OCI-LY1 (cell line): ENCODE results near the gene AOAH.

Source experiments
- H2AFZ ChIP-seq: fragments of 200-600 bp; sonication (generic), shearing (Covaris generic); 2 replicates; pipeline ENCODE4 v1.6.0; 2014; ENCODE audit warnings: antibody characterized with exemption, mild to moderate bottlenecking, low read length
- H3F3A ChIP-seq: fragments of 200-600 bp; sonication (generic), shearing (Covaris generic); 2 replicates; pipeline ENCODE4 v1.6.0; 2014; ENCODE audit warnings: mild to moderate bottlenecking, antibody characterized with exemption, low read length, moderate library complexity; ENCODE audit not compliant: insufficient read depth
- H3K27ac ChIP-seq: fragments of 200-600 bp; sonication (generic); 2 replicates; pipeline ENCODE4 v1.5.1; 2014; ENCODE audit warnings: low read length, mixed run types, mild to moderate bottlenecking, low read depth; ENCODE audit not compliant: poor library complexity, severe bottlenecking
- H3K27me3 ChIP-seq: fragments of 200-600 bp; sonication (generic); 2 replicates; pipeline ENCODE4 v1.6.0; 2014; ENCODE audit warnings: antibody characterized with exemption, mild to moderate bottlenecking, low read length, moderate library complexity; ENCODE audit not compliant: insufficient read depth
- H3K36me3 ChIP-seq: fragments of 200-600 bp; sonication (generic); 2 replicates; pipeline ENCODE4 v1.6.1; 2014; ENCODE audit warnings: mild to moderate bottlenecking, antibody characterized with exemption, low read length, moderate library complexity, mixed read lengths; ENCODE audit not compliant: insufficient read depth
- H3K4me1 ChIP-seq: fragments of 200-600 bp; sonication (generic); 2 replicates; pipeline ENCODE4 v1.5.1; 2014; ENCODE audit warnings: mild to moderate bottlenecking, low read length, moderate library complexity; ENCODE audit not compliant: insufficient read depth, severe bottlenecking
- H3K4me2 ChIP-seq: fragments of 200-600 bp; sonication (generic), shearing (Covaris generic); 2 replicates; pipeline ENCODE4 v1.6.1; 2014; ENCODE audit warnings: low read length
- H3K4me3 ChIP-seq: fragments of 200-600 bp; sonication (generic); 2 replicates; pipeline ENCODE4 v1.5.1; 2014; ENCODE audit warnings: low read length, low read depth, mild to moderate bottlenecking, mixed read lengths; ENCODE audit not compliant: poor library complexity, severe bottlenecking
- H3K79me2 ChIP-seq: fragments of 200-600 bp; shearing (Covaris generic); 2 replicates; pipeline ENCODE4 v1.6.1; 2016; ENCODE audit warnings: mixed run types, low read length, mixed read lengths; ENCODE audit not compliant: insufficient read depth
- H3K9ac ChIP-seq: fragments of 200-600 bp; sonication (generic), shearing (Covaris generic); 2 replicates; pipeline ENCODE4 v1.6.1; 2014; ENCODE audit warnings: mild to moderate bottlenecking, low read length, mixed read lengths
- H3K9me2 ChIP-seq: fragments of 200-600 bp; sonication (generic), shearing (Covaris generic); 2 replicates; pipeline ENCODE4 v1.6.1; 2014; ENCODE audit warnings: low read depth, mild to moderate bottlenecking, low read length, mixed read lengths
- H3K9me3 ChIP-seq: fragments of 200-600 bp; shearing (Covaris generic); 2 replicates; pipeline ENCODE4 v1.6.1; 2014; ENCODE audit warnings: low read length, mixed read lengths
- H4K20me1 ChIP-seq: fragments of 200-600 bp; sonication (generic), shearing (Covaris generic); 2 replicates; pipeline ENCODE4 v1.6.0; 2016; ENCODE audit warnings: mild to moderate bottlenecking, low read length; ENCODE audit not compliant: insufficient read depth
- CTCF ChIP-seq: fragments of 200-600 bp; sonication (generic), shearing (Covaris generic); IDR thresholded peaks from 2 replicates; pipeline ENCODE4 v1.5.1; 2017; ENCODE audit warnings: mild to moderate bottlenecking, antibody characterized with exemption, low read length, moderate library complexity, mixed read lengths
- EZH2 ChIP-seq: fragments of 200-600 bp; sonication (generic), shearing (Covaris generic); IDR thresholded peaks from 2 replicates; pipeline ENCODE4 v1.8.0; 2017; ENCODE audit warnings: borderline replicate concordance, mixed run types, mild to moderate bottlenecking, antibody characterized with exemption, low read length, moderate library complexity, mixed read lengths

AOAH gene

GRCh38 chr7:36683695-36684357 lies 40.5 kb downstream of the AOAH start:
- Histone ChIP-seq H2AFZ (no peak overlapping the region), H3K79me2 (no peaks in the 10 kb centered on the region), H3K9me2 (no peaks in the 10 kb centered on the region), H3K4me1 (peaks cover 1% of the 10 kb centered on the region), H3K9me3 (no peaks in the 10 kb centered on the region), H3K27ac (no peak overlapping the region), H3K27me3 (no peaks in the 10 kb centered on the region), H3K4me2 (no peak overlapping the region), H3F3A (no peaks in the 10 kb centered on the region), H4K20me1 (no peaks in the 10 kb centered on the region), H3K36me3 (no peaks in the 10 kb centered on the region), H3K9ac (no peak overlapping the region), H3K4me3 (no peak overlapping the region)
- TF ChIP-seq EZH2, result no peak
- TF ChIP-seq CTCF, result no peak

GRCh38 chr7:36683111-36683510 lies 41.2 kb downstream of the AOAH start:
- Histone ChIP-seq H2AFZ (no peak overlapping the region), H3K9me2 (no peaks in the 10 kb centered on the region), H3K27me3 (no peaks in the 10 kb centered on the region), H4K20me1 (no peaks in the 10 kb centered on the region), H3K9me3 (no peaks in the 10 kb centered on the region), H3K79me2 (no peaks in the 10 kb centered on the region), H3K4me2 (no peak overlapping the region), H3F3A (no peaks in the 10 kb centered on the region), H3K9ac (no peak overlapping the region), H3K4me3 (no peak overlapping the region), H3K4me1 (peaks cover 4% of the 10 kb centered on the region), H3K36me3 (no peaks in the 10 kb centered on the region), H3K27ac (no peak overlapping the region)
- TF ChIP-seq EZH2, result no peak
- no peak for TF ChIP-seq CTCF

GRCh38 chr7:36682102-36682501 lies 42.2 kb downstream of the AOAH start:
- H3K27ac ChIP-seq, result no peak overlapping the region
- no peaks in the 10 kb centered on the region for H3K9me3 ChIP-seq
- no peaks in the 10 kb centered on the region for H4K20me1 ChIP-seq
- no peaks in the 10 kb centered on the region for H3F3A ChIP-seq
- H2AFZ ChIP-seq, result no peak overlapping the region
- no peak for TF ChIP-seq EZH2
- no peak for TF ChIP-seq CTCF
- H3K9me2 ChIP-seq, result no peaks in the 10 kb centered on the region
- H3K27me3 ChIP-seq, result no peaks in the 10 kb centered on the region
- H3K4me2 ChIP-seq, result no peak overlapping the region
- no peak overlapping the region for H3K4me3 ChIP-seq
- H3K79me2 ChIP-seq, result no peaks in the 10 kb centered on the region
- no peaks in the 10 kb centered on the region for H3K36me3 ChIP-seq
- H3K9ac ChIP-seq, result no peak overlapping the region
- peaks cover 4% of the 10 kb centered on the region for H3K4me1 ChIP-seq
